ENCODE measurements around the gene NBPF6.
"Not testable (repeated sequence)": the region's sequence is repeated elsewhere in the genome, so short reads cannot be mapped to it uniquely, and the experiment has no call there.

GRCh38 chr1:108450043-108450442, at the start of gene NBPF6:
- not testable (repeated sequence) for TF ChIP-seq EZH2 (IDR thresholded peaks at IDR 0.05); FOXP2 (optimal IDR thresholded peaks at IDR 0.05; ENCODE audit: control extremely low read depth, extremely low read length, insufficient read depth)
